ENCODE results near the gene SPOP. TPM values are rescaled to one million over a fixed set of nuclear protein-coding genes. Genes with fewer than 3 reads are reported as not detected.

The SPOP gene
- total RNA-seq, 1 experiment from 2014 or later, result 53.4 TPM

- POLR2A ChIA-PET (ENCODE audit: low non-redundant PET), result interaction anchor here (0.5 to 0.7 kb wide), 2 partner anchors 51 to 147 kb away, joined by 3 read pairs; no protein-coding TSS in a partner anchor
- intact Hi-C loops (cut with micrococcal nuclease; ENCODE audit: unreplicated experiment), result no loop called here
- H3K4me3 ChIP-seq (ENCODE audit: low read depth, low read length, poor library complexity, severe bottlenecking), result peak overlapping the region; percentile 59
Observed at GRCh38 chr17:49576088-49576916, 101.6 kb downstream of the SPOP start.

DNA sequence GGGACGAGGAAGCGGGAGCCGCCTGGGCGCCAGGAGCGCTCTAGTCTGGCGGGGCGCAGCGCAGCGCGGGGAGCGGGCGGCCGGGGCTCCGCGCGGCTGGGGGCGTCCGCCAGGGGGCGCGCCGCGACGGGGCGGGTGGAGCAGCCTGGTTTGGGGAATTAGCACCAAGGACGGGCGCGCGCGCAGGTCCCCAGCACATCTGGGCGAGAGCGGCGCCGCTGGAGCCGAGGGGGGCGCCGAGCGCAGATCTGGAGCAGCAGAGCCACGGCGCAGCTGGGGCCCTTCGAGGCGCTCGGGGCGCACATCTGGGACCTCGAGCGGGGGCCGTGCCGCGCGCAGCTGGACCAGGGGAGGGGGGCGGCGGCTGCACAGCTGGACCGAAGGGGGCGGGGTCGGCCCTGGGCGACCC lies 102.2 kb downstream of the SPOP start, which contains the start of gene NXPH3:
Gene NXPH3, plus strand, starts transcription at position 193 of the 409 bp plus-strand sequence. CDS start 349 bp downstream, outside the sequence.
- Histone ChIP-seq H3K4me3 (ENCODE audit: low read depth, low read length, poor library complexity, severe bottlenecking) (peak within 1 kb of the TSS; percentile 59), H3K4me1 (ENCODE audit: insufficient read depth, low read length, poor library complexity, severe bottlenecking) (peaks cover 8% of the 10 kb centered on the region), H3K36me3 (ENCODE audit: insufficient read depth, low read length, poor library complexity, severe bottlenecking) (no peaks in the 10 kb centered on the region), H3K27me3 (replicated peaks; ENCODE audit: insufficient read depth, low read depth, low read length, poor library complexity) (peaks cover 14% of the 10 kb centered on the region), H3K9me3 (ENCODE audit: low read depth, low read length, poor library complexity, severe bottlenecking) (no peaks in the 10 kb centered on the region), H3K27ac (ENCODE audit: low read depth, low read length, poor library complexity, severe bottlenecking) (no peak within 1 kb of the TSS)
- TF ChIP-seq, protein P1, sequence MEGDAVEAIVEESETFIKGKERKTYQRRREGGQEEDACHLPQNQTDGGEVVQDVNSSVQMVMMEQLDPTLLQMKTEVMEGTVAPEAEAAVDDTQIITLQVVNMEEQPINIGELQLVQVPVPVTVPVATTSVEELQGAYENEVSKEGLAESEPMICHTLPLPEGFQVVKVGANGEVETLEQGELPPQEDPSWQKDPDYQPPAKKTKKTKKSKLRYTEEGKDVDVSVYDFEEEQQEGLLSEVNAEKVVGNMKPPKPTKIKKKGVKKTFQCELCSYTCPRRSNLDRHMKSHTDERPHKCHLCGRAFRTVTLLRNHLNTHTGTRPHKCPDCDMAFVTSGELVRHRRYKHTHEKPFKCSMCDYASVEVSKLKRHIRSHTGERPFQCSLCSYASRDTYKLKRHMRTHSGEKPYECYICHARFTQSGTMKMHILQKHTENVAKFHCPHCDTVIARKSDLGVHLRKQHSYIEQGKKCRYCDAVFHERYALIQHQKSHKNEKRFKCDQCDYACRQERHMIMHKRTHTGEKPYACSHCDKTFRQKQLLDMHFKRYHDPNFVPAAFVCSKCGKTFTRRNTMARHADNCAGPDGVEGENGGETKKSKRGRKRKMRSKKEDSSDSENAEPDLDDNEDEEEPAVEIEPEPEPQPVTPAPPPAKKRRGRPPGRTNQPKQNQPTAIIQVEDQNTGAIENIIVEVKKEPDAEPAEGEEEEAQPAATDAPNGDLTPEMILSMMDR (conservative IDR thresholded peaks at IDR 0.05; ENCODE audit: low read depth, low read length), result peak; percentile 45; the same call in 1 of the 2 replicates
- TF ChIP-seq EZH2 (IDR thresholded peaks at IDR 0.05; ENCODE audit: borderline replicate concordance, low read depth, low read length, poor library complexity, severe bottlenecking), result no peak
- no TSS peak for BruUV-seq (replicated peaks)
- peak; percentile 75 for DNase-seq (ENCODE audit: low spot score)
- CTCF ChIA-PET, result interaction anchor here (0.7 to 1.3 kb wide), 3 partner anchors 120 to 422 kb away, joined by 3 read pairs; no protein-coding TSS in a partner anchor
- intact Hi-C loops (cut with micrococcal nuclease; ENCODE audit: unreplicated experiment), result no loop called here
- POLR2A ChIA-PET (ENCODE audit: low non-redundant PET), result interaction anchor here (0.5 to 0.7 kb wide), 2 partner anchors 11 to 52 kb away, joined by 3 to 11 read pairs; no protein-coding TSS in a partner anchor

More at GRCh38 chr17:49576088-49576916, 101.6 kb downstream of the SPOP start:
- Histone ChIP-seq H3K9me3 (ENCODE audit: low read depth, low read length, poor library complexity, severe bottlenecking) (no peaks in the 10 kb centered on the region), H3K27ac (ENCODE audit: low read depth, low read length, poor library complexity, severe bottlenecking) (no peak overlapping the region), H3K4me1 (ENCODE audit: insufficient read depth, low read length, poor library complexity, severe bottlenecking) (peaks cover 8% of the 10 kb centered on the region), H3K27me3 (replicated peaks; ENCODE audit: insufficient read depth, low read depth, low read length, poor library complexity) (peaks cover 14% of the 10 kb centered on the region), H3K36me3 (ENCODE audit: insufficient read depth, low read length, poor library complexity, severe bottlenecking) (no peaks in the 10 kb centered on the region)
- CTCF ChIA-PET, result interaction anchor here (0.7 to 1.3 kb wide), 3 partner anchors 119 to 422 kb away, joined by 3 read pairs; no protein-coding TSS in a partner anchor
- no TSS peak for BruUV-seq (replicated peaks)
- TF ChIP-seq, protein P1 (conservative IDR thresholded peaks at IDR 0.05; ENCODE audit: low read depth, low read length), result no peak
- TF ChIP-seq EZH2 (IDR thresholded peaks at IDR 0.05; ENCODE audit: borderline replicate concordance, low read depth, low read length, poor library complexity, severe bottlenecking), result no peak
- peak; percentile 56 for DNase-seq (ENCODE audit: low spot score)

DNA sequence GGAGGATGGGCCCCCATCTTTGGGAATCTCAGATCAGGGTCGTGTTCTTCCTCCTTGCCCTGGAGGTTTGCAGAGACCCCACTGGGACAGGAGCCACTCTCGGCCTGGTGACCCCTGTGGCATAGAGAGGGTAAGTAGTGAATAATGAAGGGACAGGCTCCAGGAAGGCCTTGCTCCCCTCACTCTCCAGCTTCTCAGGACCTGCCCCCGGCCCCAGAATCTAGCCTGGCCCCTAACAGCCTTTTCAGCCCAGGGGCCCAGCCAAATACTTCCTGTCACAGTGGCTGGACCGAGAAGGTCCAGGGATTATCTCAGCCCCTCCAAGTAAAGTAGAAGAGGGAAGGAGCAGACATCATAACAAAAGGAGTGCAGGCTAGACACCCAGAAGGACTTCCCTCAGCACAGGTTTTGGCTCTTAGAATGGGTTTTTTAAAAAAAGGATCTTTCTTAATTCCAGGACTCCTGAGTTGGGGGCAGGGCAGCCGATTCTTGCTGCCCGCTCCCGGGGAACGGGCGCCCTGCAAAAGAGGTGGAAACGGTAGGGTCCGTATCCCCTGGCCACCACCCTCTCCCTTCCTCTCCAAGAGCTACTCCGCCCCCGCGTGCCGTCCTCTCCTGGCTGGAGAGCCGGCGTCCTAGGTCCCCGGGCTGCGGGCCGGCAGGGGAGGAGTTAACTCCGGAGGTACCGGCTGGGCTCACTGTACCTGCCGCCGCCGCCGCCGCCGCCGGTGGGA lies 102.8 kb downstream of the SPOP start:
- peaks cover 8% of the 10 kb centered on the region for H3K4me1 ChIP-seq (ENCODE audit: insufficient read depth, low read length, poor library complexity, severe bottlenecking)
- CTCF ChIA-PET, result interaction anchor here (0.6 to 1.3 kb wide), 5 partner anchors 102 to 423 kb away, joined by 3 to 8 read pairs (median 4); no protein-coding TSS in a partner anchor
- no peak overlapping the region for H3K27ac ChIP-seq (ENCODE audit: low read depth, low read length, poor library complexity, severe bottlenecking)
- intact Hi-C loops (cut with micrococcal nuclease; ENCODE audit: unreplicated experiment), result no loop called here
- TF ChIP-seq, protein P1 (conservative IDR thresholded peaks at IDR 0.05; ENCODE audit: low read depth, low read length), result no peak
- no peak for TF ChIP-seq EZH2 (IDR thresholded peaks at IDR 0.05; ENCODE audit: borderline replicate concordance, low read depth, low read length, poor library complexity, severe bottlenecking)
- peaks cover 14% of the 10 kb centered on the region for H3K27me3 ChIP-seq (replicated peaks; ENCODE audit: insufficient read depth, low read depth, low read length, poor library complexity)
- H3K9me3 ChIP-seq (ENCODE audit: low read depth, low read length, poor library complexity, severe bottlenecking), result no peaks in the 10 kb centered on the region
- POLR2A ChIA-PET (ENCODE audit: low non-redundant PET), result interaction anchor here (0.5 to 0.6 kb wide), 2 partner anchors 10 to 13 kb away, joined by 9 to 11 read pairs; no protein-coding TSS in a partner anchor
- H3K4me3 ChIP-seq (ENCODE audit: low read depth, low read length, poor library complexity, severe bottlenecking), result peak overlapping the region; percentile 59
- no peak for DNase-seq (ENCODE audit: low spot score)
- H3K36me3 ChIP-seq (ENCODE audit: insufficient read depth, low read length, poor library complexity, severe bottlenecking), result no peaks in the 10 kb centered on the region
- no TSS peak for BruUV-seq (replicated peaks)

All from A673 (cell line).